GM18861 (cell line): ENCODE results near the gene EIF4E1B.
A peak's percentile ranks its signal among the peaks of the same experiment; 100 is the strongest.
"Not testable (repeated sequence)": the region's sequence is repeated elsewhere in the genome, so short reads cannot be mapped to it uniquely, and the experiment has no call there.

Experiments used
- ATAC-seq: cut with Tn5 transposase; IDR thresholded peaks from one replicate; pipeline ENCODE4 v1.9.1; 2021; ENCODE audit not compliant: unreplicated experiment

The EIF4E1B gene

GRCh38 chr5:176629853-176630680 lies at the start of gene EIF4E1B, which contains the start of gene SNCB:
Gene EIF4E1B, plus strand, starts transcription at chr5:176630675. Its CDS starts 12,113 bp downstream, at chr5:176642788.
Gene SNCB, minus strand, starts transcription at chr5:176630534. Its CDS starts 880 bp downstream, at chr5:176629654.
- no peak for ATAC-seq

DNA sequence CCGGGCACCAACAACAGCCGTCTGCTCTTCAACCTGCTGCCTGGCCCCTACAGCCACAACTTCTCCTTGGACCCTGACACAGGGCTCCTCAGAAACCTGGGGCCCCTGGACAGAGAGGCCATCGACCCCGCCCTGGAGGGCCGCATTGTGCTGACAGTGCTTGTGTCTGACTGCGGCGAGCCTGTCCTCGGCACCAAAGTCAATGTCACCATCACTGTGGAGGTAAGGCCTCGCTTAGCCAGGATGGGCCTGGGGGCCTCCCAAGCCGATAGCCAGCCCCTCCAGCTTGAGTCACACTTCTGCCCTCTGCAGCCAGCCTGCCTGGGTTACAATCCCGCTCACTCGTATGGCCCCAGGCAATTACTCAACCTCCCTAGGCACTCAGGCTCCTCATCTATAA lies 49.1 kb upstream of the EIF4E1B start:
- no peak for ATAC-seq

DNA sequence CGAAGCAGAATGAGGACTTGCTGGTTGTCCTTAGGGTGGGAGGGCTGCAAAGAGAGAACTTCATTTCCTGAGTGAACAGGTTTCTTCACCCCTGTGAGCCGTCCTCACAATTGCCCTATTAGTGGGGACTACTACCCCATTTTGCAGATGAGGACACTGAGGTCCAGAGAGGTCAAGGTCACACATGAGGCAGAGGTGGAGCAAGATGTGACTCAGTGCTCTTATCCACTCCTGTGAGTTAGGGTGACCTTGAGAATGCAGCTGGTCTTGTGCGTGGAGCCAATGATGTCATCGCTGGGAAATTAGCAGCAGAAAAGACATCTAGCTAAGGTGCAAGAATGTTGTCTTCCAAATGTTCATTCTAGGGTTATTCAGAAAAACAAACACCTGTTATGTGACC lies 47.4 kb upstream of the EIF4E1B start:
- ATAC-seq: no peak

GRCh38 chr5:176587398-176587797 lies 43.1 kb upstream of the EIF4E1B start:
- no peak for ATAC-seq

GRCh38 chr5:176588297-176588696 lies 42.2 kb upstream of the EIF4E1B start:
- ATAC-seq: no peak

GRCh38 chr5:176589039-176589769 lies 41.3 kb upstream of the EIF4E1B start:
- no peak for ATAC-seq

DNA sequence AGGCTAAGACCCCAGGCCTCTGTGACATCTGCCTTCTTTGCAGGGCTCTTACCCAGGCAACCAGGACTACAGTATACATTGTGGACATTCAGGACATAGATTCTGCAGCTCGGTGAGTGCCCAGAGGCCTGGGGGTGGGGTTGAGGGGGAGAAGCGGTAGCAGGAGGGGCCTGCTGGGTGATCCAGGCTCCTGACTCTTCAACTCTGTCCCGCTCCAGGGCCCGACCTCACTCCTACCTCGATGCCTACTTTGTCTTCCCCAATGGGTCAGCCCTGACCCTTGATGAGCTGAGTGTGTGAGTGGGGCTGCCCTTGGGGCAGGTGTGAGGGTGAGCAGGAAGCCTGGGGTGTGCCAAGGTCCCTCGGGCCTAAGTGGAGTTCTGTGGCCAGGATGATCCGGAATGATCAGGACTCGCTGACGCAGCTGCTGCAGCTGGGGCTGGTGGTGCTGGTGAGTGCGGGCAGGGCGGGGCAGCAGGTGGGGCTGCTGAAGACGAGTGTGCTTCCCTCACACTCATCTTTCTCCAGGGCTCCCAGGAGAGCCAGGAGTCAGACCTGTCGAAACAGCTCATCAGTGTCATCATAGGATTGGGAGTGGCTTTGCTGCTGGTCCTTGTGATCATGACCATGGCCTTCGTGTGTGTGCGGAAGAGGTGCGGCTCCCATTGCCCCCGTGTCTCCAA lies 40.3 kb upstream of the EIF4E1B start:
- no peak for ATAC-seq

DNA sequence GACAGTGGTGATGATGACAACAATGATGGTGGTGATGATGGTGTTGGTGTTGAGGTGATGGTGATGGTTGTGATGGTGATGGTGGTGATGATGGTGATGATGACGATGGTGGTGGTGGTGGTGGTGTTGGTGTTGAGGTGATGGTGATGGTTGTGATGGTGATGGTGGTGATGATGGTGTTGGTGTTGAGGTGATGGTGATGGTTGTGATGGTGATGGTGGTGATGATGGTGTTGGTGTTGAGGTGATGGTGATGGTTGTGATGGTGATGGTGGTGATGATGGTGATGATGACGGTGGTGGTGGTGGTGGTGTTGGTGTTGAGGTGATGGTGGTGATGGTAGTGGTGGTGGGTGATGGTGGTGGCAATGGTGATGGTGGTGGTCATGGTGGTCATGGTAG lies 38.8 kb upstream of the EIF4E1B start:
- ATAC-seq: not testable (repeated sequence)

DNA sequence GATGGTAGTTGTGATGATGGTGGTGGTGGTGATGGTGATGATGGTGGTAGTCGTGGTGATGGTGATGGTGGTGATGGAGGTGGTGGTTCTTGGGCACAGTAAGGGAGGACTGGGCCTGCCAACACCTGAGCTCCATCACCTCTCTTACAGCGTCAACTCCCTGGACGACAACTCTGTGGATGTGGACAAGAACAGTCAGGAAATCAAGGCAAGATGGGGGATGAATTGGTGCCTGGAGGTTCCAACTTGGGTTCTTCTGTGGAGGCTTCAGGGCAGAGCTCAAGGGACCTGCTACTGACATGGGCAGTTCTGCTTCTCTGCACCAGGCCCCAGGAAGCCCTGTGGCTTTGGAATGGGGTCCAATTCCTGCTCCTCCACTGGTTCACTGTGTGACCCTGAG lies 37.9 kb upstream of the EIF4E1B start:
- no peak for ATAC-seq

GRCh38 chr5:176593273-176593869 lies 37.1 kb upstream of the EIF4E1B start:
- no peak for ATAC-seq

- no peak for ATAC-seq
These were observed 35.9 kb upstream of the EIF4E1B start for GRCh38 chr5:176594554-176594953.

DNA sequence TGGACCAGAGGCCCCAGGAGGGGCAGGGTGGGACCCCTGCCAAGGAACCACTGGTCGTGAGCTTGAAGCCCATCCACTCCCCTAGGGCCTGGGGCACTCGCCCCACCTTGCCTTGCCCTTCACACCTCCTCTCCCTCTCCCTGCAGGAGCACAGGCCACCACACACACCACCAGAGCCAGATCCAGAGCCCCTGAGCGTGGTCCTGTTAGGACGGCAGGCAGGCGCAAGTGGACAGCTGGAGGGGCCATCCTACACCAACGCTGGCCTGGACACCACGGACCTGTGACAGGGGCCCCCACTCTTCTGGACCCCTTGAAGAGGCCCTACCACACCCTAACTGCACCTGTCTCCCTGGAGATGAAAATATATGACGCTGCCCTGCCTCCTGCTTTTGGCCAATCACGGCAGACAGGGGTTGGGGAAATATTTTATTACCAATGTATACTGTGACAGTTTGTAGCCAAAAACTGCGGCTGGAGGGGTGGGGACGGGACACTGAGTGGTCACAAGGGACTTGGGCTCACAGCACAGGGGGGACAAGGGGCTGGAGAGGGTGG lies 35.0 kb upstream of the EIF4E1B start:
- no peak for ATAC-seq

- ATAC-seq: no peak
These were observed 34.3 kb upstream of the EIF4E1B start for GRCh38 chr5:176596069-176596644.

DNA sequence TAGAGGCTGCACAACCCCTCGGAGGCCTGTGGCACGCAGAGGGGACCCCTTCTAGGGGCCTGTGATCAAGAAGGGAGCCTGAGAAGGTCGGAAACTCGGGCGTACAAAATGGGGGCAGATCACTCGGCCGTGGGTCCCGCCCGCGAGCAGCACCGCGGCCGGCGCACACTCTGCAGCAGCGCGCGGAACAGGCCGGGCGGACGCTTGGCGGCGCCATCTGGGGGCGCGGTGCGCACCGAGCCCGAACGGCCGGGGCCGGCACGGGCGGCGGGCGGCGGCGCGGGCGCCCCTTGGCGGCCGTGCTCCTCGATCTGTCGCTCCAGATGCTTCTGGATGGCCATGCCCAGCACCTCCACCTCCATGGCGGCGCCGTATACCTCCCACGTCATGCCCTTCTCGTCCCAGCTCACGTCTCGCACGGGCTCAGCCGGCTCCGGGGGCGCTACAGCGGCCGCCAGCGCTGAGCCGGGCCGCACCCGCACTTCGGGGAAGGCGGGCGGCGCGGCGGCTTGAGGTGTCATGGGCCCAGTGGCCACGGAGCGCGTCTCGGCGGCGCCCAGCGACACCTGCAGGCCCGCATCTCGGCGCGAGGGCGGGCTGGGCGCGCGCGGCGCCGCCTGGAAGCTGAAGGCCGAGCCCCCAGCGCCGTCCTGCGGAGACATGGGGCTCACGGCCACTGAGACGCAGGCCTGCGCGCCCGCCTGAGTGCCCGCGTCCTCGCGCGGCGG lies 33.6 kb upstream of the EIF4E1B start:
- peak; percentile 70 for ATAC-seq

GRCh38 chr5:176597417-176598389 lies 32.8 kb upstream of the EIF4E1B start:
- no peak for ATAC-seq

DNA sequence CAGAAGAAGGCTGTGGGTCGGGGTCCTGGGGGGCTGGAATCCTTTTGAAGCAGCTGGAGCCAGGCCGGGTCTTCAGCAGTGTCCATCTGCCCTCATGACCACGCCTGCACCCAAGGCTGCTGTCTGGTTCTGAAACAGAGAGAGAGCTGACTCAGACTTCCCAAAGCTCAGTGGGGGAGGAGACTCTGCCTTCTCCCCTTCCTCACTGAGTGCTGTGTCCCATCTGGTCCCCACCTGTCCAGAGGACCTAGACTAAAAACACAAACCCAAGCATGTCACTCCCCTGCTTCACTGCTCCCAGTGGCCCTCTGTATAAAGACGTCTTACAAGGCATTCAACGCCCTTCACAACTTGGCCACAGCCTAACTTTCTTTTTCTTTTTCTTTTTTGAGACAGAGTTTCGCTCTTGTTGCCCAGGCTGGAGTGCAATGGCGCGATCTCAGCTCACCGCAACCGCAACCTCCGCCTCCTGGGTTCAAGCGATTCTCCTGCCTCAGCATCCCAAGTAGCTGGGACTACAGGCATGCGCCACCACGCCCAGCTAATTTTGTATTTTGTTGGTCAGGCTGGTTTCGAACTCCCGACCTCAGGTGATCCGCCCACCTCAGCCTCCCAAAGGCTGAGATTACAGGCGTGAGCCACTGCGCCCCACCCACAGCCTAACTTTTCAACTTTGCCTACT lies 30.6 kb upstream of the EIF4E1B start:
- ATAC-seq: not testable (repeated sequence)

GRCh38 chr5:176601901-176602482 lies 28.5 kb upstream of the EIF4E1B start:
- ATAC-seq: no peak

- ATAC-seq: no peak
These were observed 27.4 kb upstream of the EIF4E1B start for GRCh38 chr5:176603091-176603490.
